ENCODE data around the gene SPNS3.

Gene SPNS3

DNA sequence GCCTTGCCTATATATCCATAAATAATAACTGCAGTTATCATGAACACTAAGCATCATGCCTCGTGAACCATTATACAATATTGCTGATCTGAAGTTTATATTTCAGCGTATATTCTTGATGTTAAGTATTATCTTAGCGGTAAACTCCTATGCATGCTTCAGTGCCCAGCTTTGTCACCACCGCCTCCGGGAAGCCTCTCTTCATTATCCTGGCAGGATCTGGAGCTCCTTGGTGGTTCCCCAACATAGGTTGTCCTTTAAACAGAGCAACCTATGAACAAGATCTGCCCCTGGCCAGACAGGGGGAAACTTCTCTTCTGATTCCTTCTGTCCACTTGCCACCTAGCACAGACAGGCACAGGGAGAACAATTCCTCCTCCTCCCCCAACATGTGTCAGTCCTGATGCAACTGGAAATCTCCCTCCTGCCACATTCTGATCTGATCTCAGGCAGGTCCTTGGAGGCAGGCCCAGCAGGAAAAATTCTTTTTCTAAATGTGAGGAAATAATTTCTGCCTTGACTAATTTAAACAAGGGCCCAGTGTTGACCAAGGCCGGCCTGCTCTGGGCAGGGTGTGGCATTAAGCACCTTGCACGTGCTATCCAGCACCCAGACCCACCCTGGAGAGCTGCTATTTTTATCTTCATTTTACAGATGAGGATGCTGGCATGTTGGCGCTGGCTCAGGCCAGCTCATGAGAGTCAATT lies 87.3 kb downstream of the SPNS3 start:
- FAIRE-seq: no peak
- no peak for DNase-seq (ENCODE audit: insufficient read length, low spot score)

DNA sequence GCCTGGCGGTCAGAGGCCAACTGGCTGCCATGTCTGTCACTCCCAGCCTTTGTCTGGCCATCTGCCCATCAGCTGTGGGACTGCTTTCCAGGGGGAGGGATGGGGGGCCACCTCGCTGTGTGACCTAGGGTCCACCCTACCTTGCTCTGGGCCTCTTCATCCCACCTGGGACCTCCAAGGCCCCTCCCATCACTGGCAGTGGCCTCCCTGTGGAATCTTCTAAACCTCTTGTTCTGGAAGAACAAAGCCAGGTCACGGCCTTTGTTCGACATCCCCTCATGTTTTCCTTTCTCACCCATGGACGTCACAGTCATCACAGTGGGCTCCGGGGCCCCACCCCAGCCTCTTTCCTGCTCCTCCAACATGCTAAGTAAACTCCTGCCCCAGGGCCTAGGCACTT lies 88.9 kb downstream of the SPNS3 start:
- FAIRE-seq (no peak), DNase-seq (ENCODE audit: insufficient read length, low spot score) (no peak)

DNA sequence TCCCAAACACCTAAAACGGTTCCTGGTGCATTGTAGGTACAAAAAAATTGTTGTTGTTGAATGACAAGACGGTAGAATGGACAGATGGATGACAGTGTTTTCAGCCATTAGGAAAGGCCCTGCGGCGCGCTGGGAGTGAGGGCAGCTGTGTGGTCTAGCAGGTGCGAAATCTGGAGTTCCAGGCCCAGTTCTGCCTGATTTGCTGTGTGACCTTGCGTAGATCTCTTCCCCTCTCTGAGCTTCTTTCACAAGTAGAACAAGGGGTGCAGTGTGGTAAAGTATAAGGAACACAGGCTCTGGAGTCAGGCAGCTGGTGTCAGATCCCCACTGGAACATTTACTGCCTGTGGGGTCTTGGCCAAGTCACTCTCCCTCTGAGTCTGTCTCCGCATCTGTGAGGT lies 90.2 kb downstream of the SPNS3 start:
- DNase-seq (ENCODE audit: insufficient read length, low spot score) (no peak), FAIRE-seq (no peak)

DNA sequence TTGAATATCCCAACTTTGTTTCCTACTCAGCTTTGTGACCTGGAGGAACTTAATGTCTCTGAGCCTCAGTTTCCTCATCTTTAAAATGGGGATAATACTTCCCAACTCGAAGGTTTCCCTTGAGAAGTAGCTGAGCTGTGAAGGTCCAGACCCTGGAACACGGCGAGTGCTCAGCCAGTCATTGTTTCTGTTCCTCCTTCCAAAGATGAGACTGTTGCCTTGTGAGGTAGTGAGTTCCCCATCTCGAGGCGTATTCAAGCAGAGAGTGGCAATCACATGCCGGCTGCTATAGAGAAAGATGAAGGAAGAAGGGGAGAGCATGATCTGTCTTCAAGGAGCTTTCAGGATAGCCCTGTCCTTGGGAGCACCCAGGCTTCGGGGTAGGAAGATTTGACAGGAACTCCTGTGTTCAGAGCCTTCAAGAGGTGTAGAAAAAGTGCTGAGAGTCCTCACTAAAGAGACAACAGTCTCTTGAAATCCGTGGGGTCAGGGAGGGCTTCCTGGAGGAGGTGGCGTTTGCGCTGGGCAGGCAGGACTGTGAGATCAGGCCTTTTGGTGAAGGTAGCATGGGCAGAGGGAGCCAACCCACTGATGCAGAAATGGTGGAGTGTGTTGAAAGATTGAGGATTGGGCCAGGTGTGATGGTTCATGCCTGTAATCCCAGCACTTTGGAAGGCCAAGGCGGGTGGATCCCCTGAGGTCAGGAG lies 92.1 kb downstream of the SPNS3 start:
- no peak for DNase-seq (ENCODE audit: insufficient read length, low spot score)

DNA sequence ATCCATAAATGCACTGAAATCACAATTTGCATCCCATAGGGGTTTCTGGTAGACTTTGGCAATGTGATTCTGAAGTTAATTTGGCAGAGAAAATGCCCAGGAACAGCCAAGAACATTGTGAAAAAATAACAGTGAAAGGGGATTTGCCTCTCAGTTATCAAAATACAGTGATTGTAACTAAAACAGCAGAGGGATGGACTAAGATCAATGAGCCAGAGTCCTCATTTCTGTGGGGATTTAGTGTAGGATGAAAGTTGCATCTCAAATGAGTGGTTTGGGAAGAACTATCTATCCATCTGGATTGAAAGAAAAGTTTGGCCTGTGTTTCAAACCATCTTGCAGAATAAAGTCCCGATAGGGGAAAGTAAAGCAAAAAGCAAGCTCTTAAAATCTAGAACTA lies 93.4 kb downstream of the SPNS3 start:
- DNase-seq (ENCODE audit: insufficient read length, low spot score): no peak
- no peak for FAIRE-seq

More for the DNA sequence above, 92.1 kb downstream of the SPNS3 start:
- FAIRE-seq: no peak

DNA sequence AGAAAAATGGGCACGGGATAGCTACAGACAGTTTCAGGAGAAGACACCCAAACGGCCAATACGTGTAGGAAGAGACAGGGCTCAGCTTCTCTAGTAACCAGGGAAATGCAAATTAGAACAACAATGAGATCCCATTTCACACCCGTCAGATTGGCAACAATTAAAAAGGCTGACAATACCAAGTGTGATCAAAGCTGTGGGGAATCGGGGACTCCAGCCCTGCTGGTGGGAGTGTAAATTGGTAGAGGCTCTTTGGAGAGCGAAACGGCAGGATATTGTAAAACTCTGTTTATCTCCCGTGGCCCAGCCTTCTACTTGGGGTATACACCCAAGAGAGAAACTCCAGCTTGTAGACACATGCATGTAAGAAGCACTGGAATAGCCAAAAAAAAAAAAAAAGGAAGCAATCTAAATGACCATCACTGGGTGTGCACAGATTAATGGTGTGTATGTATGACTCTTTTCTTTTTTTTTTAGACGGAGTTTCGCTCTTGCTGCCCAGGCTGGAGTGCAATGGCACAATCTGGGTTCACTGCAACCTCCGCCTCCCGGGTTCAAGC lies 93.9 kb downstream of the SPNS3 start:
- FAIRE-seq: no peak
- DNase-seq (ENCODE audit: insufficient read length, low spot score): no peak

DNA sequence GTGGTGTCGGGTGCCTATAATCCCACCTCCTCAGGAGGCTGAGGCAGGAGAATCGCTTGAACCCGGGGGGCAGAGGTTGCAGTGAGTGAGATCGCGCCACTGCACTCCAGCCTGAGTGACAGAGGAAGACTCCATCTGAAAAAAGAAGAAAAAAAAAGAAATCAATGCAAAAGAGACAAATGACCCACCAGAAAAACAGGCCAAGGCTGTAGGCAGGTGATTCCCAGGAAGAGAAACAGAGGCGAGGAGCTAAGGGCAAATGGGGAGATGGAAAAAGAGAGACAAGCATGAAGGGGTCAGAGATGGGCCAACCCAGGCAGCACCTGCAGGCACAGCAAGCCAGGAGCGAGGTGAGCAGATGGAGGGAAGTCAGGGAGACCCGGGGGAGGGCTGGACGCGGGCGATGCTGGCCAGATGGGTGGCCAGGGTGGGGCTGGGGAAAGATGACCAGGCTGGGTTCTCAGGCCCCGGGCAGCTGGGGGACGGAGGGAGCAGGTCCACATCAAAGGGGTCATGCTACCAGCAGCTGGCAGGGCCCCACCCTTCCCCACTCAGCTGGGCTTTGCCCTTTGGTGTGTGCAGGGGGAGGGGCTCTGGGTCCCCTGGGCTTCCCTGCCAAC lies 95.9 kb downstream of the SPNS3 start:
- DNase-seq (ENCODE audit: insufficient read length, low spot score) (no peak), FAIRE-seq (no peak)

DNA sequence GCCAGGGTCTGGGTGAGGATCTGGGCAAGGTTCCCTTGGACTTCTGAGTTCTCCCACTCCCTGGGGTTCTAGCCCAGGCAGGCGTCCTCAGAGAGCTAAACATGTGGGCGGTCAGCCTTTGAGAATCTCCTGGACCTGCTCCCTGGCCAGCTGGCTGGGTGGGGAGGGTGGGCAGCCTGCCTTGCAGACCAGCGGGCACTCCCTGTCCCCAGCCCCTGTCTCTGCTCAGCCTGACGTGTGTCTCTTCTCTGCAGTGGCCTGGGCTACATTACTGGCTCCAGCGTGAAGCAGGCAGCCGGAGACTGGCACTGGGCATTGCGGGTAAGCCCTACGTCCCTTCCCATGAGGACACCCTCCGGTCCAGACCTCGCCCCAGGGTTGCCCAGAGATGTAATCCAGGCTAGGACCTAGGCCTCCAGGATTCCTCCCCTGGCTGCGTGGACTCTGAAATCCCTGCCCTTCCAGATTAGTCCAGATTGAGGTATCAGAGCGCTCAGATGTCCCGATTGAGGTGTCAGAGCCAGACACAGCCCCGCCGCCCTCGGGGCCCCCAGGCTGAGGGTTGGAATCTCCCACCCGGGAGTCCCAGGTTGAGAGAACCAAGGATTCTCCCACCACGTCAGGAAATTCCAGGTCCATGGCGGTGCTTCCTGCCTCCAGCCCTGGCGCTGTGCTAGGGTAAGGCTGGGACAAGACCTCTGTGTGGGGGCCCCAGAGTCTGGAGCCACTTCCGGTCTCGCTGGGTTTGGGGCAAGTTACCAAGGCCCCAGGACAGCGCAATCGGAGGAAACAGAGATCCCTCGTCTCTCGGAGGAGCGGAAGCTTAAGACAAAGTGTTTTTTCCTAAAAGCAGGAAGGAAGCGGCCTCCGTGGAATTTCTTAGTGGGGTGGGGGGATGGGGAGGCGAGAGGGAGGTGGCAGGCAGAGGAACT lies 97.3 kb downstream of the SPNS3 start:
- DNase-seq (ENCODE audit: insufficient read length, low spot score) (no peak), FAIRE-seq (no peak)

DNA sequence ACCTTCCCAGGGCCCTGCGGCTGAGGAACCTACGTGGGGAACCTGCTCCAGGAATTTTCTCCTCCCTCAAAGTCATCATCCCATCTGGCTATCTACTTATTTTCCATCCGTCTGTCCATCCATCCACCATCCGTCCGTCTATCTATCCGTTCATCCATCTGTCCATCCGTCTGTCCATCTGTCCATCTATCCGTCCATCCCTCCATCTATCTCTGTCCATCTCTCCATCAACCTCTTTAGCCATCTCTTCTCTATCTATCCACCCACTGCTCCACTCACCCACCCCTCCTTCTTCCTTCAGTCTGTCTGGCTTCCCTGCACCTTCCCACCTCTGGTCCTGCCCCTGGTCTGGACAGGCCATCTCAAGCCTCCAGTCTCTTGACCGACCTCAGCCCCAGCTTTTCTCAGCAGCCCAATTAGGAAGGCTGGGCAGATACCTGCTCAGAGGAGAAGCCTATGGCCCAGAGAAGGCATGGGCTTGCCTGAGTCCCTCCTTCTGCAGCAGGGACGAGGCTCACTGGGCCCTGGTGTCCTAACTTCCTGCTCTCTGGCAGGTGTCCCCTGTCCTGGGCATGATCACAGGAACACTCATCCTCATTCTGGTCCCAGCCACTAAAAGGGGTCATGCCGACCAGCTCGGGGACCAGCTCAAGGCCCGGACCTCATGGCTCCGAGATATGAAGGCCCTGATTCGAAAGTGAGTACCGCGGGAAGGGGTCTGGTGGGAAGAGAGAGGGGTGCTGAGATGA lies 98.4 kb downstream of the SPNS3 start:
- no peak for FAIRE-seq

DNA sequence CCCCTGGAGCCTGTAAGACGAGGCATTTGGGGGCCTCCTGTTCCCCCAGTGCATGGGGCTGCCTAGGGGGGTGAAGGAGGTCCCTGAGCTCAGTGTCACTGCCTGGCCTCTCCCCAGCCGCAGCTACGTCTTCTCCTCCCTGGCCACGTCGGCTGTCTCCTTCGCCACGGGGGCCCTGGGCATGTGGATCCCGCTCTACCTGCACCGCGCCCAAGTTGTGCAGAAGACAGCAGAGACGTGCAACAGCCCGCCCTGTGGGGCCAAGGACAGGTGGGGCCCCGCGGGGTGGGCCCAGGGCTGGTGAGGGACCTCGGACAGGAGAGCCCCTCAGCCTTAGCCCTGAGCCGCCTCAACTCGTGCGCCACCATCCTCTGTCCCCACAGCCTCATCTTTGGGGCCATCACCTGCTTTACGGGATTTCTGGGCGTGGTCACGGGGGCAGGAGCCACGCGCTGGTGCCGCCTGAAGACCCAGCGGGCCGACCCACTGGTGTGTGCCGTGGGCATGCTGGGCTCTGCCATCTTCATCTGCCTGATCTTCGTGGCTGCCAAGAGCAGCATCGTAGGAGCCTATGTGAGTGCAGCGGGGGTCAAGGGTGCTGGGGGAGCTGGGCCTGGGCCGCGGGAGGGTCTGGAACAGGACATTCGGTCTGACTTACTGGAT lies 99.3 kb downstream of the SPNS3 start:
- FAIRE-seq (no peak), DNase-seq (ENCODE audit: insufficient read length, low spot score) (no peak)

More for the DNA sequence above, 98.4 kb downstream of the SPNS3 start:
- DNase-seq (ENCODE audit: insufficient read length, low spot score): no peak

DNA sequence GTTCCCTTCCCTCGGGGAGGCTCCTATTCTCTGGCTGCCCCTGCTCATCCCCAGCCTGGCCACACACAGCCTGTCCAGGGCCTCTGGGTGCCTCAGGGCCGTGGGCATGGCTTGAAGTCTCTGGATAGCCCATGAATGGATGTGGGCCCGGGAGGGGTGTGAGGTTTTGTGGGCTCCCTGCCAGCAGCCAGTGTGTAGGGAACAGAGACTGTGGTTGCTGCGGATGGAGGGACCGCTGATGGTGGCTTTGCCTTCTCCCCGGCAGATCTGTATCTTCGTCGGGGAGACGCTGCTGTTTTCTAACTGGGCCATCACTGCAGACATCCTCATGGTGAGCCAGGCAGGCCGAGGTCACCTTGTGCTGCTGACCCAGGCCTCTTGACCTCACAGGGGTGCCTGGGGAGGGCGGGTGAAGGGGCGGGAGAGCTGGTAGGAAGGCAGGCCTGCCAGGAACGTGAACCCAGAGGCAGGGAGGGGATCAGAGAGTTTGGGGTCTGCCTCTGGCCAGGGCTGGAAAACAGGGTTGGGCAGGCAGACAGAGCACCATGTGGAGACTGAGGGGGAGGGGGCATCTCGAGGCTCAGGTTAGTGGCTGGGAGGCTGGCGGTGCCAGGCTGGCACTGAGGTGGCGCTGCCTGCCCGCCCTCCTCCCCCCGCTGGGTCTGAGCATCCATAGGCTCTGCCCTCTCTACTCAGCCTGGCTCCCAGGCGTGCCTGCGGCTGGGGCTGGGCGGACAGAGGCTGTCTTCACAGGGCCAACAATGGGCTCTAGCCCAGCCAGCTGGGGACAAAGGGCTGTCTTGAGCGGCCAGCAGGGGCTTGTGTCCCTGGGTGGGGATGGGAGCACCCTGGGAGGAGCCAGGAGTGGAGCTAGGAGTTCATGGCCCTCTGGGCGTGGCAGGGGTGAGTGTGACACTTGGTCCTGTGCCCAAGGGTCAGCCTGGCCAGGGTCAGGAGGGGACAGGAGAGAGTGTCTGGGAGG lies 100.1 kb downstream of the SPNS3 start:
- DNase-seq (ENCODE audit: insufficient read length, low spot score) (no peak), FAIRE-seq (no peak)

DNA sequence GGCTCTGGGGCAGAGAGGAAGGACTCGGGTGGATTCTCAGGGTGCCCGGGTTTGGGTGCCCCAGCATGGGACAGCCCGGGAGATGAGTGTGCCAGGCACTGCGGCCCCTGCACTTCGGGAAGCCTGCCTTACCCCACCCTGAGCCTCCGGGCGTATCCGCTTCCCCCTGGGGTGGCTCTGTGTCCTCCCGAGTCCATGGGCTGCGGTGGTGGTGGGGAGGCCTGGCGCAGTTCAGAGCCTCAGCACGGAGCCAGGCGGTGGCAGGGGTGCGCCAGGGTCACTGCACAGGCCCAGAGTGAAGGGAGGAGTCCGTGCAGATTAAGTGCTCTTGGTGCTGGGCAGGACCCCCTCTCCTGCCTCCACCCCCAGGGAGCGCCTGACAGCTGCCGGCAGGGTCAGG lies 100.8 kb downstream of the SPNS3 start:
- FAIRE-seq: no peak
- no peak for DNase-seq (ENCODE audit: insufficient read length, low spot score)

DNA sequence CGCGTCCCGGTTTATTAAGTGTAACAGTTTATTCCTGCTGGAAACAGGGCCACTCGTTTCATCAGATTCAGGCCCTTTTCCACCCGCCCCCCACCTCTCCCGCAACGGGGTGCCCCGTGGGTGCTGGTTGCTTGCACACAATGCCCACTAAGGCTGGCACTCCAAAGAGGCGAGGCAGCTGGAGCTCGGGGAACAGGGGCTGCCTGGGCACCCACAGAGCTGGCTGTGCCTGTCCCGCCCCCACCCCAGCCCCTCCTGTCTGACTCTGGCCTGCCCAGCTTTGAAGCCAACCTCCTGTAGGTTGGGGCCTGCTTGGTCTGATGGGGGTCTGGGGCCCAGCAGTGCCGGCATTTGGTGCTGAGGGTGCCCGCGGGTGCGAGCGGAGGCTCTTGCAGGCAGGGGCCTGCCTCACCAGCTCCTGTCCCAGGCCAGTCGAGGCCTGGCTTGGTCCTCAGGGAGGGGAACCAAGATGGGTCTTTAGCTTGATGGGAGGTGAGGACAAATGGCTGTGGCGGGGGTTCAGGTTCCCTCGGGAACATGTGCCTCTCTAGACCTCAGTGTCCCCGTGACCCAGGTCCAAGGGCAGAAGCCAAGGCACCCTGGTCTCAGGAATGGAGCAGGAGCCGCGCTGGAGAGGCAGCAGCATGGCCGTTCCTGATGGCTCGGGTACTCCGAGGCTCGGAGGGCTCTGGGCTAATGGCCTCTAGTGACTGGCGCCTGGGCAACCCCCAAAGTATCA lies 101.4 kb downstream of the SPNS3 start:
- FAIRE-seq: no peak
- no peak for DNase-seq (ENCODE audit: insufficient read length, low spot score)

DNA sequence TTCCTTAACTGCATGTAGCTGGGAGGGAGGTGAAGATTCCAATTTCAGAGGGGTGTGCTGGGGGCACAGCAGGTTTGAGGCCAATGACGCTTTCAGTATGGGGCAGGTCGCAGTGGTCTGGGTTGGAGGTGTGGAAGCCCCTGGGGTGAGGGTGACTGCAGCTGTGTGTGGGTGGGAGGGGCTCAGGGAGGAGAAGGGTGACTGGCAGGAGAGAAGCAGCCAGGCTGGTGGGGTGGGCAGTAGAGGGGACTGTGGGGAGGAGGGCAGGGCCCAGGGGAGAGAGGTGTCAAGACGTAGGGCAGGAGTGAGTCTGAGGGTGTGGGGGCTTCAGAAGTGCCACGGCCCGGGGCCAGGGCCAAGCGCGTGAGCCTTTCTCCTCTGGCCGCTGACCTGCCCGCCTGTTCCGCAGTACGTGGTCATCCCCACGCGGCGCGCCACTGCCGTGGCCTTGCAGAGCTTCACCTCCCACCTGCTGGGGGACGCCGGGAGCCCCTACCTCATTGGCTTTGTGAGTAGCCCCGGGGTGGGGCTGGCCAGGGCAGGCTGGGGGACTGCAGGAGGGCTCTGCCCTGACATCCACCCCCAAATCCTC lies 102.0 kb downstream of the SPNS3 start:
- DNase-seq (ENCODE audit: insufficient read length, low spot score): no peak
- FAIRE-seq: no peak

DNA sequence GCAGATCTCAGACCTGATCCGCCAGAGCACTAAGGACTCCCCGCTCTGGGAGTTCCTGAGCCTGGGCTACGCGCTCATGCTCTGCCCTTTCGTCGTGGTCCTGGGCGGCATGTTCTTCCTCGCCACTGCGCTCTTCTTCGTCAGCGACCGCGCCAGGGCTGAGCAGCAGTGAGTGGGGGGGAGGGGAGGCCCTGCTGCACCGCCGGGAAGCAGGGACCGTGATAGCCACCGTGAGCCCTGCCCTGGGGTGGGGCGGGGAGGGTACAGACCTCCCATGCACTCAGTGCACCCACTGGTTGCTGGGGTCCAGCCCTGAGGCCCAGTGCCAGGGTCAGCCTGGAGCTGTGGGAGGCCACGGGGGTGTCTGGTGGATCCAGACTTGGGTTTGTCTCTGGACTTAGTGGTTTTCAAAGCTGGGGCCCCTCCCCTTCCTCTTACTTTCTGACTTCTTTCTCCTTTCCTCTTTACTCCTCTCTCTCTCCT lies 102.6 kb downstream of the SPNS3 start:
- FAIRE-seq: no peak
- DNase-seq (ENCODE audit: insufficient read length, low spot score): no peak

DNA sequence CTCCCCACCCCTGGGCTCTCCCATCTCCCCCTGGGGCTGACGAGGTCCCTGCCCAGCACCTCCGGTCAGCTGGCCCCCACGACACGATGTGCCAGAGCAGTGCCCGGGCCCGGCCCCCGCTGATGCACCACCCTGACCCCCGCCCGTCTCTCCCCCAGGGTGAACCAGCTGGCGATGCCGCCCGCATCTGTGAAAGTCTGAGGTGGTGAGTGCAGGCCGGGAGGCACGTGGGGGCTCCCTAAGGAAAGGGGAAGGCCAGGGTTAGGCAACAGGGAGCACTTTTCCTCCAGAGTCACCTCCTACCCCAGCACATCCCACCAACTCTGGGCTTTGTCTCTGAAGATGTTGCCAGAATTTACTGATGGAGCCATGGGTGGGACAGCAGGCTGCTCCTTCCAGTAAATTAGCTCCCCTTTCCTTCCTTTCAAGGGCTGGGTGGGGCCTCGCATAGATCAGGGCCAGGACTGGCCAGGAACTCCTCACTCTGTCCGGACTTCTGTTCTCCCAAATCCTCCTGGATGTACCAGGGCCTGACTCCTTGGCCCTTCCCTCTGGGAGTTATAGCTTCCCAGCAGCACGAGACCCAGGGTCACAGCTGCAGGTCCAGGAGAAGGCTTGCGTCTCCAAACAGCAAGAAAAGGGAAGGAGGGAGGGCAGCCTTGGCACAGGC lies 103.1 kb downstream of the SPNS3 start:
- DNase-seq (ENCODE audit: insufficient read length, low spot score): no peak
- FAIRE-seq: no peak
